ENCODE results near the gene CROCC2. TPM values are rescaled to one million over a fixed set of nuclear protein-coding genes. Genes with fewer than 3 reads are reported as not detected.

Gene CROCC2
- total RNA-seq, 1 donor from 2014 or later, result 3.1 TPM

- no peak for DNase-seq (ENCODE audit: low spot score)
These were observed 129.1 kb downstream of the CROCC2 start for GRCh38 chr2:241035142-241035817.

- DNase-seq (ENCODE audit: low spot score), result no peak
These were observed 129.8 kb downstream of the CROCC2 start for GRCh38 chr2:241035818-241036396.

- no peak for DNase-seq (ENCODE audit: low spot score)
These were observed 130.3 kb downstream of the CROCC2 start for GRCh38 chr2:241036397-241036963.

DNA sequence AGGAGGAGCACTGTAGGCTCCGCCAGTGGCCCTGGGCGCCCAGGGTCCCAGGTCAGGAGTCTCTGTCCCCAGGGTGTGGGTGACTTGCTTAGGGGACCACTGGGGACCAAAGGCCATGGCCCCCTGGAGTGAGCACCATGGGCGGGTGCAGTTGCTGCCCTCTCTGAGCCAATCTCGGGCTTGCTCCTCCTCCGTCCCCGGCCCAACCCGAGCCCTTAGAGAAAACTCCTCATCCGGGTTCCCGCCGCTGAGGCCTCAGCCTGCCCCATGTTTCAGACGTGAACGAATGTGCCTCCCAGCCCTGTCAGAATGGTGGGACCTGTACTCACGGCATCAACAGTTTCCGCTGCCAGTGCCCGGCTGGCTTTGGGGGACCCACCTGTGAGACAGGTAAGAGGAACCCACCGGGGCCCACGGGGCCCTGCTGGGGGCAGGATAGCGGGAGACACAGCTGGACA lies 130.9 kb downstream of the CROCC2 start:
- DNase-seq (ENCODE audit: low spot score), result no peak

DNA sequence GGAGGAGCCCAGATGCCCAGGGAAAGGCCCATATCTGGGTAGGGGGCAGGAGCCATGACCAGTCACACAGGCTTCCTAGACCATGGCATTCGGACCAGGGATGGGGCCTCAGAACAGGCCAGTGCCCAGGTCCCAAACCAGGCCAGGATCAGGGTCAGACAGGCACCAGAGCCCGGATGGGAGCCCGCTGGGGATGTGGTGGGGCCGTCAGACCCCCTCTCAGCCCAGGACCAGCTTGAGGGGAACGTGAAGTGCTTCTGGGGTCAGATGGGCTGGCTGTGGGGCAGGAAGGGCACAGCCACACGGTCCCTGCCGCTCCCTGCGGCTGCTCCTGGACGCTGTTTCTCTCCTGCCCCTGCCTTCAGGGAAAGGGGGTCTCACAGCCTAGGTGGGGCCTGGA lies 131.4 kb downstream of the CROCC2 start:
- DNase-seq (ENCODE audit: low spot score), result no peak

DNA sequence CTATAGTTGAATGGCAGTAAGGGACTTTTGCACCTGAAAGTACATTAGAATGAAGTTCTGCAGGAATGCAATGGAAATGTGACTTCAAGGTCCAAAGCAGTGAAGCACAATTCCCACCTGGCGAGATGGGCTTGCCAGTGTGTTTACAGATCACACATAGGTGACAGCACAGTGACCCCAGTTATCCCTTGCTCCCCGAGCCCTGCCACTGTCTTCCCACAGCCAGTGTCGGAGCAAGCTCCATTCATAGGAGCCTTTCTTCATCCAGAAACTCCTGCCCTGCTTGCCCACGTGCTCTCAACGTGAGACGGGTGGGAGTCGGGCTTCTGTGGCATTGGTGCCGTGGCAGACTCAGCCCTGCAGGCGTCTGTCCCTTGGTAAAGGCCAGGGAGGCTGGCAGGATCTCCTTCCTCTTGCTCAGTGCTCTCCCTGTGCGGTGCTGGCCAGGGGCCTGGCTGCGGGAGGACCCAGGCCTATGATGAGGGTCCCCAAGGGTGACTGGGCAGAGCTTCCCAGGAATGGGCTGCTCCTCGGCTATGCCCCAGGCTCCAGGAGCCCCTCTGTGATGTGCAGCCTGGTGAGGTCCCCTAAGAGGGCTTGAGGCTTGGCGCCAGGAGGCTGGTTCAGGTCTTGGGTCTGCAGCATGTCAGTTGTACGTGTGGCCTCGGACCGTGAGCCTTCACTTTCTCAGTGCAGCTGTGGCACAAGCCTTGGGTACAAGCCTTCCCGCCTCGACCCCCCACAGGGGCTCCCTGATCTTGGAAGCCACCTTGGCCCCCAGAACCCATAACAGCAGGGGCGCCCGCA lies 132.4 kb downstream of the CROCC2 start:
- no peak for DNase-seq (ENCODE audit: low spot score)

- DNase-seq (ENCODE audit: low spot score), result no peak
These were observed 133.3 kb downstream of the CROCC2 start for GRCh38 chr2:241039416-241039815.

DNA sequence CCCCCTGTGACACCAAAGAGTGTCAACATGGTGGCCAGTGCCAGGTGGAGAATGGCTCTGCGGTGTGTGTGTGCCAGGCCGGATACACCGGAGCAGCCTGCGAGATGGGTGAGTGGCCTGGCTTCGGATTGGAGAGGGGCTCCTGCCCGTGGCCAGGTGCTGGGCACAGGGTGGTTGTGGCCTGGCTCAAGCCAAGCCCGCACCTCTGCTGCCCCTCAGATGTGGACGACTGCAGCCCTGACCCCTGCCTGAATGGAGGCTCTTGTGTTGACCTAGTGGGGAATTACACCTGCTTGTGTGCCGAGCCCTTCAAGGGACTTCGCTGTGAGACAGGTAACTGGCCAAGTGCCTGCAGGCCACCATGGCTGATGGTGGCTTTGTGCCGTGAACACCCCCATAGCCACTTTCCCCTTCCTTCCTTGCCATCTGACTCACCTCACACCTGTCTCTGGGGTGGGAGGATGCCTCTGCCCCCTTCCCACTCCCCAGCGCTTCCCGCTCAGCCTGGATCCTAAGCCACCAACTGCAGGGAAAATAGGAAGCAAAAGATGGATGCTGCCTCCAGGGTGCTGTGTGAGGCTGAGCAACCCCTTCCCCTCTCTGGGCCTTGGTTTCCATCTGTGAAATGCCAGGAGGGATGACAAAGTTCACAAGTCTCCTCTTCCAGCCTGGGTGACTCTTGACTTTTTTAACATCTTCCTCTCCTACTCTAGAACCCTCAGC lies 134.1 kb downstream of the CROCC2 start:
- DNase-seq (ENCODE audit: low spot score), result no peak

GRCh38 chr2:241041589-241042158 lies 135.5 kb downstream of the CROCC2 start:
- no peak for DNase-seq (ENCODE audit: low spot score)

Other genes with a start within 250 kb of the CROCC2 start
- 0.96 TPM for gene AQP12B, start 223.5 kb upstream of the CROCC2 start, total RNA-seq (ENCODE audit: insufficient read depth, low replicate concordance)
- gene AQP12A, start 214.5 kb upstream of the CROCC2 start, total RNA-seq (ENCODE audit: insufficient read depth, low replicate concordance), result not detected
- 2.2 TPM for gene KIF1A, start 86.1 kb upstream of the CROCC2 start, total RNA-seq (ENCODE audit: insufficient read depth, low replicate concordance)
- gene AGXT, start 37.5 kb upstream of the CROCC2 start, total RNA-seq (ENCODE audit: insufficient read depth, low replicate concordance), result 0.48 TPM
- 1.9 TPM for gene MAB21L4, start 10.2 kb upstream of the CROCC2 start, total RNA-seq (ENCODE audit: insufficient read depth, low replicate concordance)
- gene SNED1, start 92.3 kb downstream of the CROCC2 start, total RNA-seq (ENCODE audit: insufficient read depth, low replicate concordance), result 3.6 TPM
- gene MTERF4, start 196.0 kb downstream of the CROCC2 start, total RNA-seq (ENCODE audit: insufficient read depth, low replicate concordance), result 57.1 TPM
- 3.1 TPM for gene PASK, start 243.1 kb downstream of the CROCC2 start, total RNA-seq (ENCODE audit: insufficient read depth, low replicate concordance)
- gene PPP1R7, start 244.1 kb downstream of the CROCC2 start, total RNA-seq (ENCODE audit: insufficient read depth, low replicate concordance), result 33.5 TPM